K562 (cell line): ENCODE results near the gene USP11. TPM values are rescaled to one million over a fixed set of nuclear protein-coding genes. Genes with fewer than 3 reads are reported as not detected.

Experiments
- CBFA2T2 ChIP-seq: fragments of 450-650 bp; conservative IDR thresholded peaks from 2 replicates; pipeline ENCODE4 v1.6.1; 2017; ENCODE audit warnings: mild to moderate bottlenecking
- CBX1 ChIP-seq: sonication (generic); IDR thresholded peaks from 2 replicates; pipeline ENCODE4 v1.6.1; 2016; ENCODE audit warnings: antibody characterized with exemption, low read depth, mild to moderate bottlenecking
- RBFOX2 ChIP-seq: fragments of 200-400 bp; formaldehyde crosslinking; IDR thresholded peaks from 2 replicates; pipeline ENCODE4 v1.6.1; 2017; ENCODE audit warnings: low read depth, mild to moderate bottlenecking, low read length, moderate library complexity
- TOE1 ChIP-seq, 2 experiments: fragments of 450-650 bp in 1 of 2; sonication (generic) in 1 of 2; formaldehyde crosslinking in 1 of 2; IDR thresholded peaks; 2 replicates each; pipeline versions ENCODE4 v1.7.1 to v1.8.0; 2016 to 2022; ENCODE audit warnings: borderline replicate concordance in 2 of 2, mild to moderate bottlenecking in 2 of 2, antibody characterized with exemption in 1 of 2, inconsistent platforms in 1 of 2, low read depth in 1 of 2, missing genetic modification reagents in 1 of 2, moderate library complexity in 1 of 2
- polyA plus RNA-seq, 8 experiments: library from polyadenylated mRNA; depleted of rRNA in 4 of 8; stranded (reverse) in 5 of 8; unstranded in 3 of 8; fragments of >200 nt; fragmentation: Nextera tagmentation in 2 of 8; fragmentation: Illumina TruSeq in 1 of 8; extraction: Ambion mirVana in 2 of 8; extraction: Trizol in 1 of 8; gene quantifications; 2 replicates each; pipeline versions ENCODE4 v1.2.1 to v1.2.3, GENCODE V29; 2011 to 2014; ENCODE audit warnings: inconsistent platforms in 1 of 8, missing spikeins in 1 of 8
- total RNA-seq, 7 experiments: library from RNA; depleted of rRNA in 6 of 7; stranded (reverse); fragments of >200 nt in 6 of 7; fragmentation: Illumina TruSeq in 2 of 7; extraction: Trizol in 2 of 7; gene quantifications; 2 replicates each; pipeline versions ENCODE4 v1.2.1 to v1.2.3, GENCODE V29; 2011 to 2021; ENCODE audit warnings: low replicate concordance in 1 of 7
- TF ChIP-seq, protein P1 (sequence below), 2 experiments: fragments of 450-650 bp; formaldehyde crosslinking in 1 of 2; IDR thresholded peaks; 2 replicates each; pipeline versions ENCODE4 v1.4.0 to v1.6.1; 2014 to 2020; ENCODE audit warnings: mild to moderate bottlenecking in 2 of 2, borderline replicate concordance in 1 of 2, low read depth in 1 of 2
- TF ChIP-seq, protein P2 (sequence below), 2 experiments: fragments of 450-650 bp; IDR thresholded peaks; 2 replicates each; pipeline ENCODE4 v1.6.1; 2016; ENCODE audit warnings: mild to moderate bottlenecking in 2 of 2, borderline replicate concordance in 1 of 2, low read depth in 1 of 2, moderate library complexity in 1 of 2
- TF ChIP-seq, protein P3 (sequence below): sonication (generic); formaldehyde crosslinking; IDR thresholded peaks from 2 replicates; pipeline ENCODE4 v1.9.0; 2022; ENCODE audit warnings: mild to moderate bottlenecking, missing genetic modification reagents

USP11 gene
- total and polyA plus RNA-seq, 9 of the 15 experiments (the other 6 are each of a cell fraction or from before 2014, with no cell fraction given), result 2.5 to 29.0 (median 11.7) TPM

DNA sequence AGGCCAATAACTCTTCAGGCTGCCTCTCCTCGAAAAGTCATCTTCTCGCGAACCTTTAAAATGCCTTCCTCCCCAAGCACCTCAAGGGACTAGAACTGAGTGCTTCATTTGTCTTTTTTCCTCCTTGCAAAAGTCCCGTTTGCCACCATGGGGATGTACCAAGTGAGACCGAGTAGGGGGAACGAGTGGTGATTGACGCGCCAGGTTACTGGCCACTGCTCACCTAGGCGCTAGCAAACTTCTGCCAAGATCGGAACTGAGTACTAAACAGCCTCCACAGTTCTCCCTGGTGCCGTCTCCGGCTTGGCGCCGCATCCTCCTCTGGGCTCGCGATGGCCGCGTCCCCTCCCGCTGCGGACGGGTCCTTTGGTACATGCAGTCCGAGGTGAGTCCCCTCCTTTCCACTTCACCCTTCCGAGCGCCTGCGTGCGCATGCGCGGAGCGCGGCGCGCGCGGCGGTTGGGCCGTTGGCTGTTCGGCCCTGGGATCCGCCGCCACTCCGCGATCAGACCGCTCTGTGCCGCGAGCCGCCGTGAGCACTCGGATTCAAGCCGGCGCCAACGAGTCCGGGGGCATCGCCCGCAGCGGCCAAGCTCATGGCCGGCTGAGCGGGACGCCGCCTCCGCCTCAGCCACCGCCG lies 14.4 kb upstream of the USP11 start, which contains the start of gene CDK16 (continued):
- TF ChIP-seq, protein P1, sequence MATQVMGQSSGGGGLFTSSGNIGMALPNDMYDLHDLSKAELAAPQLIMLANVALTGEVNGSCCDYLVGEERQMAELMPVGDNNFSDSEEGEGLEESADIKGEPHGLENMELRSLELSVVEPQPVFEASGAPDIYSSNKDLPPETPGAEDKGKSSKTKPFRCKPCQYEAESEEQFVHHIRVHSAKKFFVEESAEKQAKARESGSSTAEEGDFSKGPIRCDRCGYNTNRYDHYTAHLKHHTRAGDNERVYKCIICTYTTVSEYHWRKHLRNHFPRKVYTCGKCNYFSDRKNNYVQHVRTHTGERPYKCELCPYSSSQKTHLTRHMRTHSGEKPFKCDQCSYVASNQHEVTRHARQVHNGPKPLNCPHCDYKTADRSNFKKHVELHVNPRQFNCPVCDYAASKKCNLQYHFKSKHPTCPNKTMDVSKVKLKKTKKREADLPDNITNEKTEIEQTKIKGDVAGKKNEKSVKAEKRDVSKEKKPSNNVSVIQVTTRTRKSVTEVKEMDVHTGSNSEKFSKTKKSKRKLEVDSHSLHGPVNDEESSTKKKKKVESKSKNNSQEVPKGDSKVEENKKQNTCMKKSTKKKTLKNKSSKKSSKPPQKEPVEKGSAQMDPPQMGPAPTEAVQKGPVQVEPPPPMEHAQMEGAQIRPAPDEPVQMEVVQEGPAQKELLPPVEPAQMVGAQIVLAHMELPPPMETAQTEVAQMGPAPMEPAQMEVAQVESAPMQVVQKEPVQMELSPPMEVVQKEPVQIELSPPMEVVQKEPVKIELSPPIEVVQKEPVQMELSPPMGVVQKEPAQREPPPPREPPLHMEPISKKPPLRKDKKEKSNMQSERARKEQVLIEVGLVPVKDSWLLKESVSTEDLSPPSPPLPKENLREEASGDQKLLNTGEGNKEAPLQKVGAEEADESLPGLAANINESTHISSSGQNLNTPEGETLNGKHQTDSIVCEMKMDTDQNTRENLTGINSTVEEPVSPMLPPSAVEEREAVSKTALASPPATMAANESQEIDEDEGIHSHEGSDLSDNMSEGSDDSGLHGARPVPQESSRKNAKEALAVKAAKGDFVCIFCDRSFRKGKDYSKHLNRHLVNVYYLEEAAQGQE (IDR thresholded peaks at IDR 0.05; ENCODE audit: borderline replicate concordance), result no peak
- TF ChIP-seq, protein P1 (CRISPR knock-in tag; IDR thresholded peaks at IDR 0.05; ENCODE audit: low read depth), result peak; percentile 58; the same call in 1 of the 2 replicates
- TF ChIP-seq TOE1 (IDR thresholded peaks at IDR 0.05; ENCODE audit: borderline replicate concordance), result peak; percentile 99
- no peak for TF ChIP-seq TOE1 (CRISPR knock-in tag; IDR thresholded peaks at IDR 0.05; ENCODE audit: borderline replicate concordance, low read depth)
- TF ChIP-seq CBFA2T2, result no peak
- TF ChIP-seq CBX1, result peak; percentile 51; the same call in 1 of the 2 replicates
- TF ChIP-seq, protein P2, sequence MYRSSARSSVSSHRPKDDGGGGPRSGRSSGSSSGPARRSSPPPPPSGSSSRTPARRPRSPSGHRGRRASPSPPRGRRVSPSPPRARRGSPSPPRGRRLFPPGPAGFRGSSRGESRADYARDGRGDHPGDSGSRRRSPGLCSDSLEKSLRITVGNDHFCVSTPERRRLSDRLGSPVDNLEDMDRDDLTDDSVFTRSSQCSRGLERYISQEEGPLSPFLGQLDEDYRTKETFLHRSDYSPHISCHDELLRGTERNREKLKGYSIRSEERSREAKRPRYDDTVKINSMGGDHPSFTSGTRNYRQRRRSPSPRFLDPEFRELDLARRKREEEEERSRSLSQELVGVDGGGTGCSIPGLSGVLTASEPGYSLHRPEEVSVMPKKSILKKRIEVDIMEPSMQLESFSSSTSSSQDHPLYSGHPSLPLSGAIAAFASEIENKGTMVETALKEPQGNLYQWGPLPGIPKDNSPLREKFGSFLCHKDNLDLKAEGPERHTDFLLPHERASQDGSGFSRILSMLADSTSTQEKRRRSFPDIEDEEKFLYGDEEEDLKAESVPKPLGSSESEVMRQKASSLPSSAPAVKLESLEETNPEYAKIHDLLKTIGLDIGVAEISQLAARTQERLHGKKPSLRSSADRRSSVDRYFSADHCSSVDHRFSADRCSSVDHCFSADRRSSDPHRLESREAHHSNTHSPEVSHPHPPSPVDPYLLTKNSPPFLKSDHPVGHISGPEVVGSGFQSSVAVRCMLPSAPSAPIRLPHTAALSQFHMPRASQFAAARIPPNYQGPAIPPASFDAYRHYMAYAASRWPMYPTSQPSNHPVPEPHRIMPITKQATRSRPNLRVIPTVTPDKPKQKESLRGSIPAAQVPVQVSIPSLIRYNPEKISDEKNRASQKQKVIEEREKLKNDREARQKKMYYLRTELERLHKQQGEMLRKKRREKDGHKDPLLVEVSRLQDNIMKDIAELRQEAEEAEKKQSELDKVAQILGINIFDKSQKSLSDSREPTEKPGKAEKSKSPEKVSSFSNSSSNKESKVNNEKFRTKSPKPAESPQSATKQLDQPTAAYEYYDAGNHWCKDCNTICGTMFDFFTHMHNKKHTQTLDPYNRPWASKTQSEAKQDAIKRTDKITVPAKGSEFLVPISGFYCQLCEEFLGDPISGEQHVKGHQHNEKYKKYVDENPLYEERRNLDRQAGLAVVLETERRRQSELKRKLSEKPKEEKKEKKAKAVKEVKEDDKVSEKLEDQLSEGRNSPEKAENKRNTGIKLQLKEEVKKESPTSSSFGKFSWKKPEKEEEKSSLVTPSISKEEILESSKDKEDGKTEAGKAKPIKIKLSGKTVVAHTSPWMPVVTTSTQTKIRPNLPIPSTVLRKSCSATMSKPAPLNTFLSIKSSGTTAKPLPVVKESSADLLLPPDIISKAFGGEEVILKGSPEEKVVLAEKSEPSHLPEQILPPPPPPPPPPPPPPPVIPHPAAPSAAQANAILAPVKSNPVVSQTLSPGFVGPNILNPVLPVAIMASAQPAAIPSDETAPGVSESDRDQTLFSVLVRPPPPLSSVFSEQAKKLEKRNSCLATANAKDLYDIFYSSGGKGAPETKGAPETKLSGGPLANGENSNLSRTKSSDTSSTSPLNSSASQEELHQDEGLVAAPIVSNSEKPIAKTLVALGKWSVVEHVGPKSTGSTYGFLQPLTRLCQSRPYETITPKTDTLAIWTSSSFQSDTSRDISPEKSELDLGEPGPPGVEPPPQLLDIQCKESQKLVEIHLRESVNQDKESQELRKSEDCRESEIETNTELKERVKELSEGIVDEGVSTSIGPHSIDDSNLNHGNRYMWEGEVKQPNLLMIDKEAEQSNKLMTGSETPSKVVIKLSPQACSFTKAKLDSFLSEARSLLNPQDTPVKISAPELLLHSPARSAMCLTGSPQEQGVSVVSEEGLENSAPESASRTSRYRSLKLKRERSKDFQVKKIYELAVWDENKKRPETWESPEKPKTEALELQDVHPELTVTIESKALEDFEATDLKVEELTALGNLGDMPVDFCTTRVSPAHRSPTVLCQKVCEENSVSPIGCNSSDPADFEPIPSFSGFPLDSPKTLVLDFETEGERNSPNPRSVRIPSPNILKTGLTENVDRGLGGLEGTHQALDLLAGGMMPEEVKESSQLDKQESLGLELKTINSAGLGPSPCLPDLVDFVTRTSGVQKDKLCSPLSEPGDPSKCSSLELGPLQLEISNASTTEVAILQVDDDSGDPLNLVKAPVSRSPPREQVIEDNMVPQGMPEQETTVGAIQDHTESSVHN (IDR thresholded peaks at IDR 0.05; ENCODE audit: borderline replicate concordance in 1 of 2, low read depth in 1 of 2), result no peak
- TF ChIP-seq, protein P3, sequence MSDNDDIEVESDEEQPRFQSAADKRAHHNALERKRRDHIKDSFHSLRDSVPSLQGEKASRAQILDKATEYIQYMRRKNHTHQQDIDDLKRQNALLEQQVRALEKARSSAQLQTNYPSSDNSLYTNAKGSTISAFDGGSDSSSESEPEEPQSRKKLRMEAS, result no peak
- TF ChIP-seq RBFOX2, result peak; percentile 91
